Epithelial cell of prostate (primary cell): ENCODE data around the gene TMX3.

Experiments used
- DNase-seq: peaks from one replicate; pipeline ENCODE4 v3.0.0-alpha.2; 2011; ENCODE audit warnings: low read depth, low spot score
- H3K27ac ChIP-seq: fragments of 450-650 bp; 2 replicates; pipeline ENCODE4 v1.5.1; 2017; ENCODE audit warnings: mild to moderate bottlenecking

Gene TMX3

DNA sequence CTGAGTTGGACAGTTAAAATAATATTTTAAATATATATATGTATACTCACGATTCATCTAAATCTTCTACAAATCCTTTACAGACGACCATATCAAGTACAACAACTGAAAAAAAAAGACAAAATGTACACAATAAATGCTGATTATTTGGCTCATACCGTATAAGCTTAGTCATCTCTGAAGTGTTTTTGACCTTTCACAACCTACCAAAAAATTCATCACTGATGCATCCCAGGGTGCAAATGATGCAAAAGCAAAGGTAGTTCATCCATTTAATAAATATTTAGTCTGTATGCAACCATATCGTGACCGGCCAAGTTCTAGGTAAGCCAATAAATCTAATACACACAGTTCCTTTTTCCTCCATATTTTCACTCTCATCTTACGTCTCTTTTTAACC, 1.1 kb downstream of the TMX3 start:
- DNase-seq, result no peak
- peak overlapping the region; percentile 69 for H3K27ac ChIP-seq

GRCh38 chr18:68713131-68713530, 1.8 kb downstream of the TMX3 start:
- peak overlapping the region; percentile 26 for H3K27ac ChIP-seq
- no peak for DNase-seq

DNA sequence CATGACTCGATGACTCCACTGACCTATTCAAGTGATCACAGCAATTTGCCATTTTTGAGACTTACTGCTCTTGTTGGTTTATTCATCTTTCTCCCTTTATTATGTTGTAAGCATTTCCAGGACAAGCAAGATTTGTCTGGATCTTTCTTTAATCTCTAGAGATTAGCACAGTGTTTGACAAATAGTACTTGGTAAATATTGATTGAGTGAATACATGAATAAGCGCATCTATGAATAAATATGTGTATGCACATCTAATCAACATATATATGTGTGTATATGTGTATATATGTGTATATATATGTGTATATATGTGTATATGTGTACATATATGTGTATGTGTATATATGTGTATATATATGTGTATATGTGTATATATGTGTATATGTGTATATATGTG, 7.3 kb downstream of the TMX3 start:
- no peak overlapping the region for H3K27ac ChIP-seq
- no peak for DNase-seq

- H3K27ac ChIP-seq, result no peak overlapping the region
- no peak for DNase-seq
Observed at GRCh38 chr18:68705119-68705518, 9.8 kb downstream of the TMX3 start.

DNA sequence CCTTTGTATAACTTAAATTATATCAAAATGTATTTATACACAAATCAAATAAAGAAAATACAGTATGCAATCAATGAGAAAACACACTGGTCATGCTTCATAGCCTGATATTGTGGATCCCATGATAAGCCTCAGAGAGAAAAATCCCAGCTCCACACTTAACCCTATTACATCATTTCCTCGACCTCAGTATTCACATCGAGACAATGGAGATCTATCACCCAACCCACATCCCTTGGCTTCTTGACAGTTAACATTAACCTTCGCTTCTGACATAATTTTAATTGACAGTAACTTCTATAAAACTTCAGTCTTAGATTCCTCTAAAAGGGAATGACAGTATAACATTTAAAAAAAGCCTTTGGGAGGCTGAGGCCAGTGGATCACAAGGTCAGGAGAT, 11.6 kb downstream of the TMX3 start:
- no peak for DNase-seq
- no peak overlapping the region for H3K27ac ChIP-seq

GRCh38 chr18:68701353-68701752, 13.6 kb downstream of the TMX3 start:
- H3K27ac ChIP-seq, result no peak overlapping the region
- DNase-seq, result no peak

DNA sequence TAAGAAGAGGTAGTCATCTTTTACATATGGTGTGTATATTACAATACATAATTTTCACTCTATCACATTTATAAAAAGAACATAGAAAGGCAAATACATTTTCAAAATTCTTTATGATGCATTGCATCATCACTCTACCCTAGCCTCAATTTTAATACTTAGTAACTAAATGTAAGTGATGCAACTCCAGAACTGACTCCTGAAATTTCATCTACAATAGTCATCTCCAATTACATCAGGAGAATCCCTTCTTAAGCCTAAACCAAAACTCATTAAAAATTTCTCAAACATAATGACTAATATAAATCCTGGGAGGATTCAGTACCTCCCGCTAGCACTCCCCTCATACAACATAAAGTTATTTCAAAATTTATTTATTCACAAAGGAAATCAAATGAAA, 15.9 kb downstream of the TMX3 start:
- DNase-seq, result no peak
- peak overlapping the region; percentile 61 for H3K27ac ChIP-seq

DNA sequence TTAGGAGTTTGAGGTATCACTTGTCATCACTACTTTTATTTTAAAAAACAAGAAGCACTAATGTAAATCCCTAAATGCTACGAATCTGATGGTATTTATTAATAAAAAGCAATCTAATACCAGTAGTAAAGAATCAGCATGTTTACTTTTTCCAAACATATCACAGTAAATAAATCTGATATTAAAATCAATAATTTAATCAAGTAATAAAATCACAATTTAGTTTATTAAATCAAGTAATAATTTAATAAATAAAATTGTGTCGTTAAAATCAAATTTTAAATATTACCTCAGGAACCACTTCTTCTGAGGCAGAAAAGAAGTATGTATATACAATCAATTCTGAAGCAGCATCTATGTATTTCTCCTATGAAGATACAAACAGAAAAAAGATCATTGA, 18.0 kb downstream of the TMX3 start:
- no peak for DNase-seq

GRCh38 chr18:68694316-68694715, 20.6 kb downstream of the TMX3 start:
- H3K27ac ChIP-seq, result no peak overlapping the region
- no peak for DNase-seq

More for the DNA sequence above, 18.0 kb downstream of the TMX3 start:
- no peak overlapping the region for H3K27ac ChIP-seq

DNA sequence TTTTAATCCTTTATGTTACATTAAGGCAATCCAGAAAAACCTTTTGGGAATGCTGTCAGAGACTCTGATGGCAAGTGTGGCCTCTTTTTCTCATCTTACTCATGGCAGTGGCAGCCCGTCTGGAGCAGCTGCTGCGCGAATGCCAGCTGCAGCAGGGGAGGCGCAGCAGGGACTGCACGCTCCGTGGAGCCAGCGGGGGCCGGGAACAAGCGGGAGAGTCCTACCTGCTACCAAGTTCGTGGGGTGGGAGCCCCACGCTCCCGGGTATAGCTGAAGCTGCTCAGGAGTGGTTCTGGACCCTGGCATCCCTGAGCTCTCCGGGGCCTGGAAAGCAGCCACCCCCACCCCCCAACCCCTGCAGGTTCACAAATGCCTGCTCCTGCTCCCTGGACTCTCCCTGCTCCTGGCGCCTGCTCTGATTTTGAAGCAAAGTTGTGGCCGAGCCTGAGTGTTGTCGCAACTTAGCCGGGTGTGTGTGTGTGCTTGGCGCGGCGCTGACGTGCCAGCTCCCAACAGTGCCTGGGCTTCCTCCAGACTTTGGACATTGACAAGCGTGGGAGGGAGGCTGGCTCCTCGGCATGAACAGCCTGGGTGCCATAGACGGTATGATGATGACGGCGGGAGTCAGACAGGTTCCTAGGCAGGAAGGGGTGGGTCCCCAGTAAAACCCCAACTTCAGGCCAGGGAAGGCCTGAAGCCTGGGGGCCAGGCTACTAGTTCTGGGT, 21.7 kb downstream of the TMX3 start:
- no peak for DNase-seq
- H3K27ac ChIP-seq, result no peak overlapping the region

GRCh38 chr18:68679528-68679927, 35.4 kb downstream of the TMX3 start:
- no peak overlapping the region for H3K27ac ChIP-seq
- DNase-seq, result no peak

DNA sequence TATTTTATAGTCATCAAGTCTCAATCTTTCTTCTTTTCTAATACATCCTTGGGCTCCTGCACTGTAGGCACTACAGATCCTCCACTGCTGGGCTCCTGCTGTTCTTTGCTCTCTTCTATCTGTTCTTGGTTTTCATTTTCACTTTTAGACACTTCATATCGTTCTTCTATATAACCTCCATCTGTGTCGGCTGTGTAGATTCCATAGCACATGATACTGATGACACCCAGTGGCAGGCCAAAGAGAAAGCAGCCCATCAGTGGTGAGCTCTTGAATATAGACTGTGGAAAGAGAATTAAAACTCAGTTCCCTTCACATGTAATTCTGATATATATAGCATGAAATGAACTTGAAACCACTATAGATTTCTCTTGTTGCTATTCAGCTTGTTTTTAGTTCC, 38.0 kb downstream of the TMX3 start:
- no peak overlapping the region for H3K27ac ChIP-seq
- DNase-seq, result no peak

DNA sequence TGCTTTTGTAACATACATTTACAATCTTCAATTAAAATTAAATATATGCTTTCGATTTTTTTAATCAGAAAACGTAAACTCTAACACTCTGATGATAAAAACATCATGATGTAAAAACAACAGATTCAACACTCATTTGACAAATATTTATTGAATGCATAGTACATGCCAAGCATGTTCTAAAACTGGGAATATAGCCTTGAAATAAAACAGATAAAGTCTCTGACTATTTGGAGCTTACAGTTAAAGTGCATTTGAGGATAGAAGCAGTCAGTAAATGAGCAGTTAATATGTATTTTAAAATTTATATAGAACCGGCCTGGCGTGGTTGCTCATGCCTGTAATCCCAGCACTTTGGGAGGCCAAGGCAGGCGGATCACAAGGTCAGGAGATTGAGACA, 47.8 kb downstream of the TMX3 start:
- H3K27ac ChIP-seq, result no peak overlapping the region
- DNase-seq, result no peak

- no peak overlapping the region for H3K27ac ChIP-seq
- DNase-seq, result no peak
Observed at GRCh38 chr18:68666381-68666780, 48.5 kb downstream of the TMX3 start.

GRCh38 chr18:68665628-68666027, 49.3 kb downstream of the TMX3 start:
- no peak for DNase-seq
- H3K27ac ChIP-seq, result no peak overlapping the region

DNA sequence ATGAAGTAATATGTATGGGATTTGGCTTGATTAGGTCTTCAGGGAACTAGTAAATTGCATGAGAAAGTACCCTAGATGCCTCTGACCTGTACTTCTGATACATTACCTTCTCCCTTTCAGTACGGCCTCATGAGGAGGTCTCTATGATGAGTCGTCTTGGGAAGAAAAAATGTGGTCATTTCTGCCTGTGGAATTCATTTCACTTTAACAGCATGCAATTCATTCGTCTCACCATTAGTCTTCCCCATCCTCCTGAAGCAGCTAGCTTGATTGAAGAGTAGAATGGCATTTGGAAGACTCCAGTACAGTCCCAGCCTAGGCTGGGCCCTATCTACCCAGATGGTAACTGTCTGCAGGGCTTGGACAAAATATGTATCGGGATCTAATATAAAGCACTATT, 52.2 kb downstream of the TMX3 start:
- H3K27ac ChIP-seq, result no peak overlapping the region
- DNase-seq, result no peak

DNA sequence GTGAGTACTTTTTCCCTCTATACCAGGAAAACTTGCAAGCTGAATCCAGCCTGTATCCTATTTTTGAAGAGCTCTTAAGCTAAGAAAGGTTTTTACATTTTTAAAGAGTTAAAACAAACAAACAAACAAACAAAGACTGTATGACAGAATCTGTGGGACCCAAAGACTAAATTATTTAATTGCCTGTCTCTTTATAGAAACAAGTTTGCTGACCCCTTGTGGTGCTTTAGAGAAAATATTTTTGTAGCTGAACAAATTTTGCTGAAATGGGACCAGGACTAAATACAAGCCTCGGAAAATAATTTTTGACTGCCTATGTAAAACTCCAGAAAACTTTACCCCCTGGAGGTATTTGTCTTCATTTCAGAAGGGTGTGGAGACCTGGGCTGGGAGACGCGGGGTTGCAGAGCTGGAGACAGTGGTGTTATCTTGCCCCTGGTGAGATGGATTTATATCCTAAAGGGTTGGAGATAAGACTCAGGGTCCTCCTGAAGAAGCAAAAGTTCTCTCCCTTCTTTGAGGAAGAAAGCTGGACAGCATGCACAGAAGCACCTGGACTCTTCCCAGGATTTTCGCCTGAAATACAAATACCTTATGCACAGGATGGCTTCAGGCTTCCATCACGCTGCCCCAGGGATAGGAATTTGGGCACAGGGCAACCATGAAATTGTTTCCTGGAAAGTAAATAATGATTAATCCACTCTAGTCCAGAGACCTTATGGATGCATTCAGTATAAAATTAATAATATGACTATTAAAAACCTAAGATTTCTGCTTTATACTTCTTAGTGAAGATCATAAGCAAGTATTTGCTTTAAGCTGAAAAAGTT, 54.3 kb downstream of the TMX3 start:
- H3K27ac ChIP-seq, result no peak overlapping the region
- DNase-seq, result no peak

- DNase-seq, result no peak
- H3K27ac ChIP-seq, result no peak overlapping the region
Observed at GRCh38 chr18:68648191-68648590, 66.7 kb downstream of the TMX3 start.

- DNase-seq, result no peak
- no peak overlapping the region for H3K27ac ChIP-seq
Observed at GRCh38 chr18:68642003-68642402, 72.9 kb downstream of the TMX3 start.

DNA sequence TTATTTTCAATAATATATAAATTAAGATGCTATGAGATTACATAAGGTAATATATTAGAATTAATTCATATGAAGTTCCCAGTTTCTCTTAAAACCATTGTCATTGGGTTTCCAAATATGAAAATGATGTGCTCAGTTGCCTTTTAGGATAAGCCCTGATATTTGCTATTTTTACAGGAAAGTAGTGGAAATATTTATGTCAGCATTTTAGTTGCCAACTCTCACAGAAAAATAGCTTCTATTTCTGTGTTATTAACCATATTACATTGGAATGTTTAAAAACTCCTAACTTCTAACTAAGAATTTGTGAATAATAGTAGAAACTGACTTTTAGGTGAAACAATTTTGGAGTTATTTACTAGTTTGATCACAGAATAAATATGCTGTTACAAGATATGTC, 74.0 kb downstream of the TMX3 start:
- no peak overlapping the region for H3K27ac ChIP-seq
- DNase-seq, result no peak

DNA sequence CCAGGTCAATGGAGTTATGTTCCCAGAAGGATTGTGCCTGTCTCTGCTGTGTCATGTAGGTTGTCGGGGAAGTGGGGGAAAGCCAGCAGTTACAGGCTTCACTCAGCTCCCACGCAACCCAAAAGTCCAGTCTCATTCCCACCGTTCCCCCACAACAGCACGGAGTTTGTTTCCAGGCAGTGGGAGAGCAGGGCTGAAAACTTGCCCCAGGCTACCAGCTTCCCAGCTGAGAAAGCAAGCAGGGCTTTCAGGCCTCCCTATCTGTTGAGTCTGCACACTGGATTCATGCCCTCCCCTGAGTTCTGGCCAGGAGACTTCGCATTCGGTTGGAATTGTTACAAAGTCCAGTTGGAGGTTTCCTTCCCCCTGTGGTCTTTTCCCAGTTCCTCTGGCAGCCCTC, 76.3 kb downstream of the TMX3 start:
- DNase-seq, result no peak
- no peak overlapping the region for H3K27ac ChIP-seq

DNA sequence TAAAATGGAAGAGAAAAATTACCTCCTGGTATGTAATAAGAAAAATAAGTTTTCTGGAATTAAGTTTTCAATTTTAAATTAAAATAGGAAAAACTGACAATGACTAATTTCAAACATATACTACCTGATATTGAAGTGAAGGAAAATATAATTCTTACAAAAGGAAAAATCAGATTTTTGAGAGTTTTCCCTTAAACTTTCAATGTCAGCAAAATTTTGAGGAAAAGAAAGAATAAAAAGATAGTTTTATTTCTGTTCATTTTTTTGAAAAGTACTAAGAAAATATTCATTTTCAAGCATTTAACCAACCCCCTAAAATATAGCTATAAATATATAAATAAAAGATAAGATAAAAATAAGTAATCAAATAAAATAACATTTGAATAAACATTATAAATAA, 87.1 kb downstream of the TMX3 start:
- H3K27ac ChIP-seq, result no peak overlapping the region
- no peak for DNase-seq
